HG02840 (cell line): ENCODE data around the gene MAPKAP1.
A peak's percentile ranks its signal among the peaks of the same experiment; 100 is the strongest.
"Not testable (repeated sequence)": the region's sequence is repeated elsewhere in the genome, so short reads cannot be mapped to it uniquely, and the experiment has no call there.

Experiments used
- ATAC-seq: cut with Tn5 transposase; IDR thresholded peaks from one replicate; pipeline ENCODE4 v1.9.1; 2021; ENCODE audit warnings: mild to moderate bottlenecking, moderate library complexity, moderate number of reproducible peaks; ENCODE audit not compliant: unreplicated experiment, low FRiP score

The MAPKAP1 gene

DNA sequence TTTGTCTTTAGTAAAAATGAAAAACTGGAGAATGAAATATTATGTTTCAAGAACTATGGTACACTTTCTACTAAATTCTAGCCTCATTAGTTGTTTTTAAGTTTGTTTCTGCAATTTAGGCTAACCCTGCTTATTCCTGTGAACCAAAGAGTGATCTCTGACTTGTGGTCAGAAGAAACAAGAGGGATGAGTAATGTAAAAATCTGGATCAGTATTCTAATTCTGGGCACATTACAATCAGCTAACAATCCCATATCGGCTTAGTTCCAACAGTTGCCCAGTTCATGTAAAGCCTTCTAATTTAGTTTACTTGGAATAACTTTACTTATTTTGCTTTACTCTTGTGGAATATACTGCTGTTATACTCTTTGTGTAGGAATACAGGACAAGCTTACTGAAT, 134.5 kb downstream of the MAPKAP1 start:
- not testable (repeated sequence) for ATAC-seq

- not testable (repeated sequence) for ATAC-seq
Measured at GRCh38 chr9:125571824-125572223, 135.2 kb downstream of the MAPKAP1 start.

GRCh38 chr9:125570246-125570645, 136.8 kb downstream of the MAPKAP1 start:
- no peak for ATAC-seq

- no peak for ATAC-seq
Measured at GRCh38 chr9:125568621-125569020, 138.4 kb downstream of the MAPKAP1 start.

DNA sequence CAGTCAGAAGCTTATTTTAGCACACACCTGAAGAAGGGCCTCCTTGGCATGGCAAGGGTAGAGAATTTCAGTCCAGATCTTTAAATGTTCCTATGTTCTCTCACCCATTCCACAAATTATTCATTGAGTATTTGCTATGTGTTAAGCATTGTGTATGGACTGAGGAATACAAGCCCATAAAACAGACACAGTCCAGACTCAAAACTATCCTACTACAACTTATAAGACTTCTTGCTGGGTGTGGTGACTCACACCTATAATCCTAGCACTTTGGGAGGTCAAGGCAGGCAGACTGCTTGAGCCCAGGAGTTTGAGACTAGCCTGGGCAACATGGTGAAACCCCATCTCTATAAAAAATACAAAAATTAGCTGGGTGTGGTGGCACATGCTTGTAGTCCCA, 141.0 kb downstream of the MAPKAP1 start:
- ATAC-seq = not testable (repeated sequence)

- no peak for ATAC-seq
Measured at GRCh38 chr9:125565126-125565525, 141.9 kb downstream of the MAPKAP1 start.

GRCh38 chr9:125564631-125565030, 142.4 kb downstream of the MAPKAP1 start:
- no peak for ATAC-seq

DNA sequence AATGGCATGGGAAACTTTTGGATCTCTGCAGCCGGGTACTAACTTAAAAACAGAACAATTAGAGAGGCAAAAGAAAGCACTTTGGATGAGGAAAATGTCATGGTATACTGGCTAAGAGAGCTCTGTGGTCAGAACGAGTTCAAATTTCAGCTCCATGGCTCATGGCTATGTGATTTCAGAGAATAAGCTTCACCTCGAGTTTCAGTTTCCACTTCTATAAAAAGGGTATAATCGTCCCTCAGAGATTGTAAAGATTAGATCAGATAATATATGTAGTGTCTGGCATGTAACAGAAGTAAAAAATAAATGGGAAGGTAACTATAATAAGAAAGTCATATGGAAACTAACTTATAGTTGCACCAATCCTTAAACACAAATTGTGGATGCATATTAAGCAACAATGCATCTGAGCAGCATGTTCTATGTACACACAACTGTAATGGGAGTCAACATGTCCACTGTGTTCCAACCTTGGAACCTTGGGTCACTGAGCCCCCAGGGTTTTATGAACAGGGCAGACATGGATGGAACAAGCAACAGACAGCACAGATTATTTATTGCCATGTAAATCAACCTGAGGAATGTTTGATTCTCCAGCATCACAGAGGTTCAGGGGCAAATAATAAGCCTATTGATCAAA, 145.4 kb downstream of the MAPKAP1 start:
- peak; percentile 61 for ATAC-seq

GRCh38 chr9:125559894-125560293, 147.1 kb downstream of the MAPKAP1 start:
- no peak for ATAC-seq

- no peak for ATAC-seq
Measured at GRCh38 chr9:125559194-125559593, 147.8 kb downstream of the MAPKAP1 start.

DNA sequence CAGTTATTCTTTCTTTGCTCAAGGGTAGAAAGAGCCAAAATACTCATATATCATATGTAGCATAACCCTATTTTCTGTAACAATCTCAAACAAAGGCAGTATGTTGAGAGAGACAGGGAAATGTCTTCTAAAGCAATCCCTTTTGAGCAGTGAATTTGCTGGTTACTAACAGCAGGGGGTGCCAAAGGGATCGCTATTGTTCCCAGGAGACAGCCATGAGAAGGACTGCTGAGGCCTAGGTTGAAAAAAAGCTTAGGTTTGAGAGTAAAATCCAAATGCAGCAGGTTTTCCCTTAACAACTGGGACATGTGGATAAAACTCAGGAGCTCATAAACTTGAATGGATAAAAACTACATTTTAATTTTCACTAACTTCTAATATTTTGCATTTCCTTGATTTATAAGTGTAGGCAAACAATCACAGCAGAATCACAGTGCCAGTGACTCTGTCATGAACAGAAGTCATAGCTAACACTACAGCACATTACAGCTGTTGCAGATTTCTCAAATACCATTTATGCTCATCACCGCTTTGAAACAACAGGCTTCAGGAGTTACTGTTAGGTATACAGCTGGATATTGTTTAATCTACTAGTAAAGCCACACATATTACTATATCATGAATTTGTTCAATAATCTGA, 148.4 kb downstream of the MAPKAP1 start:
- ATAC-seq = no peak

- ATAC-seq = no peak
Measured at GRCh38 chr9:125556046-125556721, 150.8 kb downstream of the MAPKAP1 start.

DNA sequence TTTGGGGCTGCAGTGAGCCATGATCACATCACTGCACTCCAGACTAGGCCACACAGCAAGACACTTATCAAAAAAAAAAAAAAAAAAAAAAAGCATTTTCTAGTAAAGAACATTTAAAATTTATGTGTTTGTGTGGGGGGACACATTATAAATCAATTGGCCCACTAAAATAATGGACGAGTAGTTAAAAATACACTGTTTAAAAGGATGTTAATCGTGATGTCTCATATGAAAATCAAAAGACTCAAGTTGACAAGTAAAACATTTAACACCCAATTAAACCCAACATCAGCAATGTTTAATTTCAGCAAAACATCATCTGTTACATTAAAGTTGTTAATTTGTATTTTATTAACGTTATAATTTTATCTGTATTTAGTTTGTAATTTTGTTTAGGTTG, 152.3 kb downstream of the MAPKAP1 start:
- no peak for ATAC-seq

DNA sequence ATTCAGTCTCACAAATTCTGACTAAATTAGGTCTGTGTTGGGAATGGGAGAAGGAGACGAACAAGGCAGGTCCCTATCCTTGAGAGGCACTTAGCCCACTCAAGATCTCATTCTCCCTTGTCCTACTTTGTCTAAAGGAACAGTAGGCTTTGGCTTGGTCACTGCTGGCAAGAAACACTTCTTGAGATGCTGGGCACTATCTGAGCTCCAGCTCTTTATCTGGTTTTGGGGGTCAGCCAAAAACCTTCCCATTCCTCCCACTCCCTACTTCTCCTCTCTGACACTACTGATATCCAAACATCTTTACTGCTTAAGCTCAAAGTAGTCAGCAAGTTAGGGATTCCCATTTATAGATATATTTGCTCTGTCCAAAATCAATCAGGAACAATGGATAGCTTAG, 155.2 kb downstream of the MAPKAP1 start:
- ATAC-seq = no peak

DNA sequence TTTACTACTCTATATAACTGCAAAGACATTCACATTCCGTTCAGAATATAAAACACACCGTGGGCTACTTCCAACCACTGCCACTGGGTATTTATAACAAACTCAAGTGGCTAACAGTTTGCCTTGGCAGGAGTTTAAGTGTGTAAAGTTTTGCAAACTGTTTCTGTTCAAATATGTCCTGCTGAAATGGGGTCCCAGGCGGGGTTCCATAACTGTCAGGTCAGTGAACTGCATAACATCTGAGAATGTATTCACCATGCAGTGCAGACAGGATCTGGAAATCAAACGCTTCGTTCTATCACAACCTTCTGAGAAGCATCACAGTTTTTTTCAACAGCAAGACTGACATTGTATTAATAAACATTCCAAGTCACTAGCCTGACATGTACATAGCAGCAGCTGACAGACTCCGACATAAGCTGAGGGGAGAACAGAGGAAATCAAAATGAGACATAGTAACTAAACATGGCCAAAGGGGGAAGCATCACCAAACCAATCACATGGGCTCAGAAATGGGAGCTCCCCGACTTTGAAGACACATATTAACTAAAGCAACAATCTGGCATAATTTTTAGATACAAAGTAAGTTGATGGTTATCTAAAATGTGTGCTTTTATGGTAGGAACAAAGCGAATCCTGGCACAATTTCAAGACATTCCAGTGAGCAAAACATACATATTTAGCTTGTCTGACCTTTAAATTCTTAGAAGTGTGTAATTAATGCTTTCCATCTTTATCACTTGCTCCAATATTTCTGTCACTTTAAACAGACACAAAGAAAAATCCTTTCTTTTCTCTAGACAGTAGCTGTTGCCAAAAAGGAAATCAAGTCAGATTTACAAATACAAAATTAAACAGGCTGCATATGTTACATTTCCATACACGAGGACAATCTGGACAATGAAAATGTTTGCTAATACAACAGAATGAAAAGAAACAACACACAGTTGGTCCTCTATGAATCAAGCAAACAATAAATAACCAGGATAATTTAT, 156.8 kb downstream of the MAPKAP1 start:
- no peak for ATAC-seq

- ATAC-seq = no peak
Measured at GRCh38 chr9:125549465-125549871, 157.5 kb downstream of the MAPKAP1 start.

DNA sequence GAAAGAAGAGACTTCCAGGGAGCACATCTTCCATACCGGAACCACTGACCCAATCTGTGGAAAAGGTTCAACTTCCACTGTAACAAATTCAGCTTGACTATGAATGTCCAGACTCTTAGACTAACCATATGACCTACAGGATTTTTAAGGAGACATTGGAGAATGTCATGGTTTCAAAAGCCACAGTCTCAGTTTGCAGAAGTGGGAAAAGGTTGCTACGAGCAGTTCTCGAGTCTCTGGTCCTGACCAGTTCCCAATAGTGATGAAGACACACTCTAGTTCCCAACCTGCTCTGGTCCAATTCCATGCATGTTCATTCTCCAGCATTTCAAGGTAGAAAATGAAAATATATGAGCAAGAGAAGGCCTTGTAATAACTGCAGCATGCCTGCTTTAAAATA, 158.0 kb downstream of the MAPKAP1 start:
- ATAC-seq = no peak

DNA sequence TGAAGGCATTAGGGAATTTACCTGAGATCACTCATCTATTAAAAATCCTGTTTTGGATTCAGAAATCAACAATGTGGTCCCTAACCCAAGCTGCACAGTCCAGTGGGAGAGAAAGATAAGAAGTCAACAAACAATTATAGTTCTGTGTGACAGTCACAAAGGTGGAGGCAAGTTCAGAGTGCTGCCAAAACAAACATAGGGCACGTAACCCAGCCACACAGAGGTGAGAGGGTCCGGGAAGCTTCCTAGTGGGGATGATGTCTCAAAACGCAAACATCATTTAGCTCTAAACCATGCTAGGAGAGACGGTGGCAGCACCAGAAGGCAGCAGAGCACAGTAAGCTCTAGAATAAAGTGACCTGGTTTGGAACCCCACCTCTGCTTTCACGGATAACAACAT, 158.9 kb downstream of the MAPKAP1 start:
- no peak for ATAC-seq

DNA sequence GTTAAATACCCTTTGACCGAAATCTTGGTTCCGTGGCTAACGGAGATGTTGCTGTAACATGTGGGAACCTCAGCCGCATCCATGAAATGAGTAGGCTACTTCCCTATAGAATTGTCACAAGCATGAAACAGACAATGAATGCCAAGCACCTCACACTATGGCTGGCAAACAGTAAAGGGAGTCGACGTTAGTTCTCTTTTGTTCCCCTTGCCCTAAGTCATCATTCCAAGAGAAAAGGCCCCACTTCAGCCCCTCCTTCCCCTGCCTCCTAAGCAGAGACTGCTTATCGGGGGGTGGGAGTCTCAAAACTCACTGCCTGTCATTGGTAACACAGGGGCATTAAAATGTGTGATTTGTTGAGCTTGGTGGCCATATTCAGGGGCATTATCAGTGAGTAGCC, 159.6 kb downstream of the MAPKAP1 start:
- no peak for ATAC-seq

DNA sequence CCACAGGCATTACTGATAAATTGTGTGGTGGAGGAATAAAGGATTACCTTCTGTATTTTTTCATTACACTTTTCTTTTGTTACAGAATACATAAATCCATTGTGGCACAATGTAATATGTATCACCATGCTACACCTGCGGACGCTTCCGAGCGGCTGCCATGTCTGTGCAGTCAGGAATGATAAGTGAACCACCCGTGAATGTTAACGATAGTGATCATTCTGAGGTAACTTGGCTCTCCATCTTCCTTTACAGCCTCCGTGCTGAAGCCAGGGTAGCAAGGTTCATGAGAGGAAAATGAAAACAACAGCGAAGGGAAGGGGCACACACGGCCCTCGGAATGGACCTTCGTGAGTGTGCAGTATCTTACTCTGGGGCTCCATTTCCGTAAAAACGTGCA, 161.2 kb downstream of the MAPKAP1 start:
- no peak for ATAC-seq
